GM18520 (cell line): ENCODE results near the gene ZNF423.

Experiments
- ATAC-seq: cut with Tn5 transposase; IDR thresholded peaks from one replicate; pipeline ENCODE4 v1.9.1; 2021; ENCODE audit not compliant: unreplicated experiment

The ZNF423 gene

DNA sequence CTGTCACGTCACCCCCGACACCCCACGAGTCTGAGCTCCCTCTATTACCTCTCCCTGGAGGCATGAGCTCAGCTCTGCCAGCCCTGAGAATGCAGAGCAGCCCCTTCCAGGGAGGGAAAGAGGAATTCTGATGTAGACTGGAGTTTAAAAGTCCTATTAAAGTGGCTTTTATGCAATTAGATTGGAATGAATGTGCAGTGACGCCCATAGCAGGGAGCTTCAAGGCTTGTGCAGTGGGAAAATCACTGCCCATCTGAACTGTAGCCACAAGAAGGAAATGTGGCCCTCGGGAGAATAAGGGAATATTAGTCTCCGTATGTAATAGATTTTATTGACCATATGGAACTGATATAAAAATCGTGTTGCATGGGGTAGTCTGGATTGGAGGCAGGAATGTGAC, 66.9 kb downstream of the ZNF423 start:
- no peak for ATAC-seq

DNA sequence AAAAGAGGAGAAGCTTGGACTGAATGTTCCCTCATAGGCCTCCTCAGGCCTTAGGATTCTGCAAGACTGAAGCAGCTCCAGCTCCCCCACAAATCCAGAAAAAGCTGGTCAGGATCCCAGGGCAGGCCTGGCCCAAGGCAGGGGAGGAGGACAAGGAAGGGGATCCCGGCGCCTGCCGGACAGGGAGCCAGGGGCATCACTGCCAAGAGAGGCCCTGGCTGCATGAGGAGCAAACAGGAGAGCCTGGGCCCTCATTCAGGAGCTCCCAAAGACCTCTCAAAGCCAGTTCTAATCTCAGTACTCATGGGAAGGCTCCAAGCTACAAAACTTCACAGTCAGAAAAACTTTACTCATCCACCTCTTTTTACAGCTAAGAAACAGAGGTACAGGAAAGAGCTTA, 67.3 kb downstream of the ZNF423 start:
- ATAC-seq = no peak

DNA sequence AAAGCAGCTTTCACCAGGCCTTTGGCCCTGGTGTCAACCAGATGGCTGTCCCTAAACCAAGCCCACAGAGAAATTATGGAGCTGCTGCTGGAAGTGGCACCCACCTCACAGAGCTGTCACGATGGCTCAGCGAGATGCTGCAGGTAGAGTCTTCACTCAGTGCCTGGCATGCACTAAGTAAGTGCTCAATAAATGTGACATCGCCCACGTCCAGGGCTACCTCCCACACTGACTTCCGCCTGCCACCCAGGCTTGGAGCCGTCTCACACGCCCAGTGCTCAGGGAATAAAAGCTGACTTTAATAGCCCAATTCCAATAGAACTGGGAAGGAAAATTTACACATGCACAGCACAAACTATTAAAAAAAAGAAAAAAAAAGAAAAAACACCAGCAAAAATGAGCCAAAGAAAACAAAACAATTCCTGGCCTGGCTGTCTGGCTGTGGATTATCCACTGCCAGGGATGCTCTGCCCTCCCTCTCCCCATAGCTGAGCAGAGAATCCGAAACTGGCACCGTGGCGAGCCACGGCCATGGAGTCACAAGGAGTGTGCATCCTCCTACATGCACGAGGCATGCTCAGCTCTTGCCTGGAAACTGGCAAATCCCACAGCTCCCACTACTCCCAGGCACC, 68.9 kb downstream of the ZNF423 start:
- ATAC-seq = no peak

DNA sequence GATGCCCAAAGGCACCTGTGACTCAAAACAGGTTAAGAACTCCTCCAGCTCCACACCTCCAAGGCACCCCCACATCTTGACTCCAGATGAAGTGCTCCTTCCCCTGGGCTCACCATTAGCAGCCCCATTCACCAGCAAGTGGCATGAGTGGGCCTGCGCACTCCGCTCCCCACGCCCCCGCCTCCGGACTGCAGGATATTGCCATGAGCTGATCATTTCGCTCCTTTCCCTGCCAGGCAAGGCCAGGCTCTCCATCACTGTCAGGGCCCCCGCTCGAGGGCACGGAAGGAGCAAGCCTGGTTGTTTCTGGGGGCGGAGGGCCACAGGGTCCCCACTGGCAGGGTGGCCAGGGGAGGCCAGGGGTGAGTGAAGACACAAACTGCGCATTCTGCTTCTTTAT, 69.9 kb downstream of the ZNF423 start:
- no peak for ATAC-seq

DNA sequence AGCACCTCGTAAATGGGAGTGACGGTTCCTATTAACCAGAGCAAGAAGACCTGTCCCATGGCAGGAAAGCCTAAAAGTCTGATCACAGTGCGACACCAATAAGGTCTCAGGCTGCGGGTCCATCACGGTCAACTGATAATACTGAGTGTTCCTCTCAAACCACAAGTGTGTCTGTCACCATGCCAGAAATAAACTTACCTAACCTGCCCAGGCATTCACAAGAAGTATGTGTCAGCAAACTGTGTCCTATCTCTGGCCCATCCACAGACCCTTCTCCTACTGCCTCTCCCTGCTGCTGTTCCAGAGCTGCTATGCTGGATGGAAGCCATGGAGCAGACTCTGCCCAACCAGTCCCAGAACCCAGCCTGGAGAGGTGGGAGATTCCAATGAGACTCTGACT, 73.5 kb downstream of the ZNF423 start:
- ATAC-seq = no peak

DNA sequence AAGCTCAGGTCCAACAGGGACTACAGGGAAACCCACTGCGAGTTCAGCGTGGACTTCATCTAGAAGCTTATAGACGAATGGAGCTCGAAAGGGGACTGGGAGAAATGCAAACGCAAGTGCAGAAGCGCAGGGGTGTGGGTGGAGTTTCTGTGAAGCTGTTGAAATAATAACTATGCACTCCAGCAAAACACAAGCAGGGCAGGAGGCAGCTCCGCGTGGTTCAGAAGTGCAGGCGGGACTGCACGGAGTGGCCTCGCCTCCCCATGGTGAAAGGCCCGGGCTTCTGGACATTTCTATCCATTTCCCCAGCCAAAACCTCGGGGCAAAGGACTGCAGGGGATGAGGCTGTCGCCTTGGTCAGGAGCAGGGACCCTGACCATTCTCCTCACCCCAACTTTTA, 74.5 kb downstream of the ZNF423 start:
- no peak for ATAC-seq

DNA sequence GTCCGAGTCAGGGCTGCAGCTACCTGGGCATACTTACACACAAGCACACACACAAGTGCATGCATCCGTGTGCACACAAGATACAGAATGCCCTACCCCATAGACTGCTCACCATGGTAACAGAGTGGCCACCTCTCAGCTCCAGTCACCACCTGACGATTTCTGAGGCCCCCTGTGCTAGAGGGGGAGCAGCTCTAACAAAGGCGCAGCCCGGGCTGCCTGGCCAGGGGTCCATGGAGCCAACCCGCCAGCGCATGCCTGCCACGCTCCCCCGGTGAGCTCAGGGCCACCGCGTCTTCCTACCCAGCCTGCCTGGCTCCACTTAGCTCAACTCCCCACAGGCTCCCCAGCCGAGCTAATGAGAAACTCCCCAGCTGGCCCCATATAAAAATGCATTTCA, 75.5 kb downstream of the ZNF423 start:
- ATAC-seq = no peak

DNA sequence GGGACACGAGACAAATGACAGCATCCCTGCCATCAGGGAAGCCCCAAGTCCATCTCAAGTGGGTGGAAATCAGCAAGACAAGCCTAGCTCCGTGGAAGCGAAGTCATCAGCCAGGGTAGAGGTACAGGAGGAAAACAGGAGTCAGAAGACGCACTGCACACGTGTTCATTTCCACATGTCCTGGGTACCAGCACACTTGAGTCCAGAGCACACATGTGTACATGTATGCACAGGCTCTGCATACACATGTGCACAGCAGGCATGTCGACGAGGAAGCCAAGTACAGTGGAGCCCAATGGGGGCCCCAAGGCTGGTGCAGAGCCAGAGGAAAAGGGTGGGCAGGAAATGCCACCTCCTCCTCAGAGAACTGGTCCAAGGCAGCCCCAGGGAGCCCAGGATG, 75.9 kb downstream of the ZNF423 start:
- ATAC-seq = no peak

DNA sequence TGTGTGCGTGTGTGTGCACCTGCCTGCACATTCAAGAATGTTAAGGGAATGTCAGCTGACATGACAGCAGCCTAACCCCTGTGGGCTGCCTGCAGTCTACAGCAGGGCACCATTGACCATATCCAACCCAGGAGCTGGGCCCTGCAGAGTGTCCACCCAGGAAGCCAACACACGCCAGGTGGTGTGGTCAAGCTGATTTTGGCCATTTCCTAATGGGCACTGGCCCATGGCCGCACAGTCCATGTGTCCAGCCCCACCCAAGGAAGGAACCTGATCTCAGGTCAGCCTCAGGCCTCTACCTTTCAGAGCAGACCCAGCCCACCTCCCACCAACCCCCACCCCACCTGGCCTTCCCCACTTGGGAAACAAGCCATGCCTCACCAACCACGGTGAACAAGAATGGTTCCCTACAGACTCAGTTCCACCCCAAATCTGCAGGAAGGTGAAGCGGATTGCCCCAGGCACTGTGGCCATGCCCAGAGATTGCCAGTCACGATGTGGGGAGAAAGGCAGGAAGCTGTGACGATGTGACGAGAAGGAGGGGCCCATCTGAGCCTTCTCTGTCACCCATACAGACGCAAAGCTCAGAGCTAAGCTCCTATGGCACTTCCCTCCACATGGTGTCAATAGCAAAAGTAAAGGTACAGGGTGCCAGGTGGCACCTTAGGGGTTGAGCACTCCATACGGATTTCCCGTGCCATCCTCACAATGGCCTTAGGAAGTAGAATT, 77.5 kb downstream of the ZNF423 start:
- ATAC-seq = no peak

DNA sequence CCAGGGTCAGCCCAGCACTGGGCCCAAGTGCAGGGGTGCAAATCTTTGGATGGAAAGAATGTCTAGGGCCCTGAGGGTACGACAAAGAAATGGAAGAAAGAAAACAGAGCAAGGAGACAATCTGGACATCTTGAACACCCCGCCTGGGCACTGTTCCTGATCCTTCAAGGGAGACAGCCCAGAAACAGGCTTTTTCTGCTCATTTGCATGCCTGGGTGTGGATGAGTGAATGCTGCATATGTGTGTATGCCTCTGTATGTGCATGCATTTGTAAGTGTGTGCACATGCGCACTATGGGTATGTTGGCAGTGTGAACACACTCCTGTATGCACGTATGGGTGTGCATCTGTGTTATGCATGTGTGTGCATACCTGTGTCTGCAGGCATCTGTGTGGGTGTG, 79.2 kb downstream of the ZNF423 start:
- ATAC-seq = no peak

DNA sequence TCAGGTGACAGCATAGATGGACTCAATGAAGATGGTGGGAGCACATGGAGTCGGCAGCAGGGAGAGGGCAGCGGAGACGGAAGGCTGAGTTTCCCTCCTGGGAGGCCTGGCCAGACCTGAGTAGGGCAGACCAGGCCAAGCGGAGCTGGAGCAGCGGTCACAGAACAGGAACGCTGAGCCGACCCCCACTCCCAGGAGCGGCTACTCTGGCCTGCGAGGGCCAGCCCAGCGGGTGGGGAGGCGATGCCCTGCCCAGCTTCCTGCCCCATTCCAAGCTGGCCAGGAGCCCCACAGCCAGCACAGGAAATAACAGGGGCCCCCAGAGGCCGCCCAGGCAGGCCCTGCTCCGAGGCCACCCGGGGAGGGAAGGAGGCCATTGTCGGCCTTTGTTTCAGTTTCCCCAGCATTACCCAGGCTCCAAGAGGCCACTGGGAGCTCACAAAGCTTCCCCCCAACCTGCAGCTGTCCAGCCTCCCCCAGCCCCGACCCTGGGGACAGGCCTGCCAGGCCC, 79.8 kb downstream of the ZNF423 start:
- no peak for ATAC-seq

DNA sequence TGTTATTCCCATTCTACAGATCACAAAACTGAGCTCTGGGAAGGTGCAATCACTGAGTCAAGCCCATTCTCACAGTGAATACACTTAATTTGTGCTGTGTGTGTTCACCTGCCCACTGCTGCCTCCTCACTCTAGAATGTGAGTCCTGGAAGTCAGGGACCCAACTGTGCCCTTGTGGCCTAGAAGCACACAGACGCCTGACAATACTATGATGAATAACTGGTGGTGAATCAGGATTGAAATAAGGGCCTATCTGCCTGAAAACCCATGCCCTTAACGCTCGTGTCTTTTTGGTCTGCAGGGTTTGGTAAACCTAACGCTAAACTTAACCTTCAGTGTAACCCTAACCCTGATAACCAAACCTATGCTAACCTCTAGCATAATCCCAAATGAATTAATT, 80.3 kb downstream of the ZNF423 start:
- no peak for ATAC-seq

DNA sequence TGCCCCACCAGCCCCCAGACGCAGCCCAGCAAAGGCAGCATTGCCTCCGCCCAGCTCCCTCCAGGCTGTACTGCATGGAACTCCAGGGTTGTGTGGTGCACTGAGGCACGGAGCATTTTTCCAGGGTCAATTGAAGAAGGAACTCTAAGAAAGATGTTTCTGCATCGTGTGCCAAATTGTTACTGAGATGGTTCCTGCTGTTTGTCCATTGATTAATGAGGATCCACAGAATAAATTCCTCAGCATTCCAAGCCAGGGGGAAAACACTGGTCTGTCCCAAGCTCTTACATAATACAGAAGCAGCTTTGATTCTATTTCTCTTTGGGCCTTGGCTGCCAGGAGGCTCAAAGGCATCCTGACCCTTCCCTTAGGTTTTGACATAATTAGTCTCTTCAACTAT, 80.9 kb downstream of the ZNF423 start:
- no peak for ATAC-seq

DNA sequence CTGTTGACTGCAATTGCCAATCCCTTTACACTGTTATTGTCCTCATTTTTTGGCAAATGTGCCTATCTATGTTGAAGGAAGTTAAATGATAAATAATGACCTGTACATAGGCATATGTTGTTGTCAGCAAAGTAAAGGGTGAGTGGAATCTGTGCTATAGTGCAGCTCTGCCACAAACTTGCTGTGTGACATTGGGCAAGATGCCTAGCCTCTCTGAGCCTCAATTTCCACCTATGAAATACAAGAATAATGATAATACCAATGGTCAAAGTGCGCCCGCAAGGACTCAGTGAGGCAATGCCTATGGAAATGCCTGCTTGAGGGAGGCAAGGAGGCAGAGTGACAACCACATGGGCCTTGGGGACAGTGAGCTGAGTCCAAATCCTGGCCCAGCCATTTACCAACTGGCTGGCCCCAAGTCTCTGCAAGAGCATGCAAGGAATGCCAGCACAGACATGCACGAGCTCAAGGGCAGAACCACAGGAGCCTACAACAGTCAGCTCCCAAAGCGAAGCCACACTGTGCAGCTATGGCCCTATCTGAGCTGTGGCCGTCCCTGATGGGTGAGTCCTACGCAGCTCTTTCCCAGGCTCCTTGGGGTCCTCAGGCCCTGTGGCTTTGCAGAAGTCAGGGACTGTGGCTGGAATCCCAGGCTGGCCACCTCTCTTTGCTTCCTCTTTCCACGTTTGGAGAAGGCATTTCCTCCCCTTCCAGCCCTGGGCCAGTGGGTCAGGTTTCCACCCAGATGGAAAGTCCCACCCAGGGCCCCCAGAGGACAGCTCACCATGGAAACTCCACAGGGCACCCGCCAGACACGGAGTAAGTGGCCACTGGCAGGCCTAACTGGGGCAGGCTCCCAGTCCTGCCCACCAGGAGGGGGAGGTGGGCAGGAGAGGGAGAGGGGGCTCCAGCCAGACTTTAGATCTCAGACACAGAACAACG, 82.1 kb downstream of the ZNF423 start:
- no peak for ATAC-seq

DNA sequence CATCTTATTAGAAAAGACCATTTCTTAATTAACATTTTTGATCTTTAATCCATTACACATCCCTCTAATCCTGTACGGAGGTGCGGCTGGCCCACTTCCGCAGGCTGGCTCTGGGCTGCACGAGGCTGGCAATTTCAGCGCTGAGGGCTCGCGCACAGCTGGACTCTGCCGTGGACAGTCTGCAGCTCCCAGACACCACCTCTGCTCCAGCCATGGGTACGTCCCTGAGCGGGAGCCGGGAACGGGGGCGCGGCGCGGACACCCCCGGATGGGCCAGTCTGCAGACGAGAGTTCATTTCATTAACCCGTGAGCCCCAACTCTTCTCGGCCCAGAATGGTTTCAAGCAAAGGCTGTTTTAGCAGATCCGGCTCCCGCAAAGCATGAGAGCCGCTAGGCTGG, 87.9 kb downstream of the ZNF423 start:
- ATAC-seq = no peak

DNA sequence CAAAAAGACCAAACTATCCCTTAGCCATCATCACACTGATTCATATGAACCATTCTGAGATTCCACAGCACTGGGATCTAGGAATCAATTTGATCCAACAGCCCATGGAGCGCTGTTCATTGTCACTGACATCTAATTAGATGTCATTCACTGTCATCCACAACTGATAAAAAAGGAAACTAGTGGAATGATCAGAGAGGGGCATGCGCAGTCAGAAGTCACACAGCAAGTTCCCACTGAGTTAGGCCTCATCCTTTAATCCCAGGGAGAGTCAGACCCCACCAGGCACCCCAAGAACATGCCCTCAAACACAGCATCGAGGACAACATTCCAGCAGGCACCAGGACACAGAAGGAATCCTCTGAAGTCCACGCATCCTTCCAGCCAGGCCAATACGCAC, 88.5 kb downstream of the ZNF423 start:
- no peak for ATAC-seq

DNA sequence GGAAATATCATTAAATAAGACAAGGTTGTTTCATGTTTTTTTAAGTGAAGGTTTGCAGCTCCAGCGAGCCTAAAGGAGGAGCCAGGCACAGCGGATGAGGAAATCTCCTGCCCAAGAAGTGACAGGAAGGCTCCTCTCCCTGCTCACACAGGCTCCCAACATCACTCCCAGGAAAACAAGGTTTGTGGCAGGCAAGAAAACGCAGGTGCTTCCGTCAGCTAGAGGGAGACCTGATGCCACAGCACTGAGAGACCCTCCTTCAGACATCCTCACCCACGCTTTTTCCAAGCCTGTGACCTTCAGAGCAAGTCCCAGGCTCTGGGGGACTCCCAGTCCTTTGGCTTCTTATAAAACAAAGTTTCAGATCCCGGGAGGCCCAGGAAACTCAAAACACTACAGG, 89.7 kb downstream of the ZNF423 start:
- no peak for ATAC-seq

DNA sequence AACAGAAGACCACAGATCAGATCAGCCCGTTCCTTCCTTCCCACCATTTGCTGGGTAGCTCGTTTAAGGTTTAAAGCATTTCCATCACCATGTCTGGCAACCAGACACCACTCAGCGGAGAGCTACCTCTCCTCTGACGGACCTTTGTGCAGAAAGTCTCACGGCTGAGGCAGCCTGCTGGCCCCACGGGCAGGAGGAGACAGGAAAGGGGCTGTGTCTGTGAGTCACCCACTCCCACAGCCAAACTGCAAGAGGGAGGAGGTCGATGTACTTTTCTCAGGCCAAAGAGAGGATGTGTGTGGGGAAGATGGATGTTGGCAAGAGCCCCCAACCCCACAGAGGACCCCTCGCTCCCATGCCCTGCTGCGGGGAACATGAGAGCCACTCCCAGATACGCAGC, 92.1 kb downstream of the ZNF423 start:
- ATAC-seq = no peak

DNA sequence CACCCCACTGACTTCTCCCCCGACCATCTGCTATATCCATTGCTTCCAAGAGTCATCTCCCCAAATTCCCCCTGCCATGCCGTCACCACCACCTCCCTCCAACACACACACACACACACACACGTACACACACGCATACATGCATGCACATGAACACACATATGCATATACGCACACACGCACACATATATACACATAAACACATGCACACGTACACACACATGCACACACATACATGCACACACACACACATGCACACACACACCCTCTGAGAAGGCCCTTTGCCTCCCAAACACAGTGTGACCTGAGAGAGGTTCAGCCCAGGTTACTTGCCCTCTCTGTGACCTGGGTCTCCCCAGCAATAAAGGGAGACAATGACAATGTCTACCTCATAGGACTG, 95.1 kb downstream of the ZNF423 start:
- ATAC-seq = no peak

DNA sequence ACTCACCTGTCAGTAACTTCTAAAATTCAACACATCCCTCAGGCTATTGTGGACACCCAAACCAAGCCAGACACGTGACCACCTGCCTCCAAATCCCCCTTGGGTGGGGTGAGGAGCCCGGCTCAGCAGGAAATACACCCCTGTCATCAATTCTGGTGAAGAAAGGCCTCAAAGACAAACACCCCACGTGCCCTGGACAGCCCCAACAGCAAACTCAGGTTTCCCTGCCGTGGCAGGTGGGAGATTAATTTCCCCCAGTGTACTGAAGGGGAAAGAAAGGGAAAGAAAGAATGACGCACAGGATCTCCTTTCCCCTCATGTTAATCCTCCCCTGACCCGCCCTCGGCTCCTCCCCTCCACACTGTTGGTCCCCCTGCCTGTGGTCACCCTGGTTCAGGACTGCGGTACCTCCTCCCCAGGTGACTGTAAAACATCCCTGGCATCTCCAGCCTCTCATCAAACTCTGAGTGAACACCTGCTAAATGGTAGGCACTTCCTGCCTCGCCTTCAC, 98.3 kb downstream of the ZNF423 start:
- no peak for ATAC-seq

DNA sequence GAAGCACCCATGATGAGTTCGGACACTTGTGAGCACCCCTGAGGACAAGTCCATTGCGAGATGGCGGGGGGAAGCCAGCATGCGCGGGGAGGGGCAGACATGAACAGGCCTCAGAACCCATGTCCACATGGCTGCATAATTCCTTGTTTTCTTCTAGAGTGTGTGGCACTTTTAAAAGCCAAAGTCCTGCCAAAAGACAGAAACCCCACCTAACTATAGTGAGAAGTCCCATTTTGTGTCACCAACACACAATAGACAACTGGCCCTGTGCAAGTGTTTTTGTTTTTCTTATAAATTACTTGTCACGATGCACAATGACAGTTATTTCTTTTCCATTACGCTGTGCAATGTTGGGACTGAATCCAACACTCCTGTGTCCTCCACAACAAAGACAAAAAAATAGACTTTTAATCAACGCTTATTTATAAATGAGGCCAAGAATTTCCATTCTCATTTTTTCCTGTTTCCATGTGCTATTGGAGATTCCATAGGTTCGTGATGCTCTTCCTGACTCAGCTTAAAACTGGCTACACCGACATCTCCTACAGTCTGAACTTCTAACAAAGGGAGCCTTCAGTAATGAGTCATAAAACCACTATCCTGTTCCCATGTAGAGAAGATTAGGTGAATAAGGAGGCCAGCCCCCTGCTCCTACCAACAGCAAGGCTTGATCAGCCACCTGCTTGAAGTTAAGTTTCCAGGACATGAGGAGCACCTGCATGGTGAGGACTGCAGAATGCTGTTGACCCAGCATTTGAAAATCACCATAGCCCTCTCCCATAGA, 98.9 kb downstream of the ZNF423 start:
- no peak for ATAC-seq
